ENCODE measurements around the gene PPP2R1A.
"Not testable (repeated sequence)": the region's sequence is repeated elsewhere in the genome, so short reads cannot be mapped to it uniquely, and the experiment has no call there.

Gene PPP2R1A

GRCh38 chr19:52200755-52201391 is 11.0 kb downstream of the PPP2R1A start:
- DNase-seq (ENCODE audit: low read depth in 2 of 2): not testable (repeated sequence)

GRCh38 chr19:52206481-52206880 is 16.6 kb downstream of the PPP2R1A start:
- DNase-seq (ENCODE audit: low read depth in 2 of 2): no peak

- DNase-seq (ENCODE audit: low read depth in 2 of 2): no peak
Observed at GRCh38 chr19:52211203-52211602, 21.4 kb downstream of the PPP2R1A start.

- DNase-seq (ENCODE audit: low read depth in 2 of 2): no peak
Observed at GRCh38 chr19:52211926-52212571, 22.2 kb downstream of the PPP2R1A start.

- DNase-seq (ENCODE audit: low read depth in 2 of 2): no peak
Observed at GRCh38 chr19:52212572-52213255, 22.9 kb downstream of the PPP2R1A start.

- DNase-seq (ENCODE audit: low read depth in 2 of 2): no peak
Observed at GRCh38 chr19:52214241-52214640, 24.4 kb downstream of the PPP2R1A start.

GRCh38 chr19:52216401-52216800 is 26.5 kb downstream of the PPP2R1A start:
- DNase-seq (ENCODE audit: low read depth in 2 of 2): no peak

- DNase-seq (ENCODE audit: low read depth in 2 of 2): no peak
Observed at GRCh38 chr19:52217576-52217975, 27.7 kb downstream of the PPP2R1A start.

- DNase-seq (ENCODE audit: low read depth in 2 of 2): no peak
Observed at GRCh38 chr19:52219611-52220010, 29.8 kb downstream of the PPP2R1A start.

- DNase-seq (ENCODE audit: low read depth in 2 of 2): no peak
Observed at GRCh38 chr19:52221031-52221430, 31.2 kb downstream of the PPP2R1A start.

- DNase-seq (ENCODE audit: low read depth in 2 of 2): no peak
Observed at GRCh38 chr19:52221831-52222375, 32.1 kb downstream of the PPP2R1A start.

- DNase-seq (ENCODE audit: low read depth in 2 of 2): no peak
Observed at GRCh38 chr19:52224211-52224610, 34.4 kb downstream of the PPP2R1A start.

- DNase-seq (ENCODE audit: low read depth in 2 of 2): no peak
Observed at GRCh38 chr19:52226652-52227051, 36.8 kb downstream of the PPP2R1A start.

GRCh38 chr19:52227196-52227940 is 37.5 kb downstream of the PPP2R1A start:
- DNase-seq (ENCODE audit: low read depth in 2 of 2): no peak

GRCh38 chr19:52227980-52228379 is 38.1 kb downstream of the PPP2R1A start:
- DNase-seq (ENCODE audit: low read depth in 2 of 2): no peak

GRCh38 chr19:52229524-52229923 is 39.7 kb downstream of the PPP2R1A start:
- no peak for DNase-seq (ENCODE audit: low read depth in 2 of 2)

- DNase-seq (ENCODE audit: low read depth in 2 of 2): no peak
Observed at GRCh38 chr19:52230685-52231084, 40.8 kb downstream of the PPP2R1A start.

GRCh38 chr19:52231154-52231910 is 41.5 kb downstream of the PPP2R1A start:
- DNase-seq (ENCODE audit: low read depth in 2 of 2): no peak

GRCh38 chr19:52234406-52234805 is 44.6 kb downstream of the PPP2R1A start:
- no peak for DNase-seq (ENCODE audit: low read depth in 2 of 2)

- DNase-seq (ENCODE audit: low read depth in 2 of 2): no peak
Observed at GRCh38 chr19:52237197-52237596, 47.3 kb downstream of the PPP2R1A start.

GRCh38 chr19:52237771-52238400 is 48.0 kb downstream of the PPP2R1A start:
- DNase-seq (ENCODE audit: low read depth in 2 of 2): peak; percentile 41 to 44

Measured in stimulated activated CD8-positive, alpha-beta memory T cell treated with anti-CD3 and anti-CD28 coated beads, Interleukin-2, amount 100 ng/mL, for 1 hour (primary cell).